ENCODE measurements around the gene FZD1. TPM values are rescaled to one million over a fixed set of nuclear protein-coding genes. Genes with fewer than 3 reads are reported as not detected.

The FZD1 gene
- polyA plus RNA-seq (2013, experiment 1 of 2), result 3.0 TPM
- polyA plus RNA-seq (2013, experiment 2 of 2), result 3.7 TPM

- under 1% methylated on average over 90 of the region's 90 CpGs for WGBS
- peak within 1 kb of the TSS; percentile 43; the same call in 1 of the 2 replicates for H3K27ac ChIP-seq (ENCODE audit: low read depth, low read length)
- H3K4me3 ChIP-seq (ENCODE audit: low read length), result peak within 1 kb of the TSS; percentile 63
- no peaks in the 10 kb centered on the region for H3K36me3 ChIP-seq (ENCODE audit: insufficient read depth, low read length)
- peaks cover 20% of the 10 kb centered on the region for H3K4me1 ChIP-seq (ENCODE audit: insufficient read depth, low read length)
- peak within 1 kb of the TSS; percentile 63 for H3K9ac ChIP-seq (ENCODE audit: low read depth, low read length)
- peaks cover 92% of the 10 kb centered on the region for H3K27me3 ChIP-seq (ENCODE audit: insufficient read depth, low read length)
- no peaks in the 10 kb centered on the region for H3K9me3 ChIP-seq (ENCODE audit: insufficient read depth, low read depth, low read length)
Observed at GRCh38 chr7:91264046-91264923, at the start of gene FZD1. TSS of gene FZD1 (plus strand) at chr7:91264433. CDS start at chr7:91264881, 448 bp downstream.

- Histone ChIP-seq H3K27me3 (ENCODE audit: insufficient read depth, low read length) (no peaks in the 10 kb centered on the region), H3K36me3 (ENCODE audit: insufficient read depth, low read length) (no peaks in the 10 kb centered on the region), H3K4me3 (ENCODE audit: low read length) (no peak overlapping the region), H3K9ac (ENCODE audit: low read depth, low read length) (no peak overlapping the region), H3K27ac (ENCODE audit: low read depth, low read length) (no peak overlapping the region), H3K9me3 (ENCODE audit: insufficient read depth, low read depth, low read length) (no peaks in the 10 kb centered on the region), H3K4me1 (ENCODE audit: insufficient read depth, low read length) (peaks cover 11% of the 10 kb centered on the region)
- WGBS, result 82% methylated on average over 1 of the region's 2 CpGs
Observed at GRCh38 chr7:91226411-91226810, 37.8 kb upstream of the FZD1 start.

GRCh38 chr7:91228327-91228726 lies 35.9 kb upstream of the FZD1 start:
- Histone ChIP-seq H3K27me3 (ENCODE audit: insufficient read depth, low read length) (no peaks in the 10 kb centered on the region), H3K4me1 (ENCODE audit: insufficient read depth, low read length) (peaks cover 11% of the 10 kb centered on the region), H3K27ac (ENCODE audit: low read depth, low read length) (no peak overlapping the region), H3K9ac (ENCODE audit: low read depth, low read length) (no peak overlapping the region), H3K4me3 (ENCODE audit: low read length) (no peak overlapping the region), H3K9me3 (ENCODE audit: insufficient read depth, low read depth, low read length) (no peaks in the 10 kb centered on the region), H3K36me3 (ENCODE audit: insufficient read depth, low read length) (no peaks in the 10 kb centered on the region)
- WGBS, result 95% methylated on average over 2 of the region's 2 CpGs

- no peaks in the 10 kb centered on the region for H3K27me3 ChIP-seq (ENCODE audit: insufficient read depth, low read length)
- H3K36me3 ChIP-seq (ENCODE audit: insufficient read depth, low read length), result no peaks in the 10 kb centered on the region
- H3K4me3 ChIP-seq (ENCODE audit: low read length), result no peak overlapping the region
- H3K9ac ChIP-seq (ENCODE audit: low read depth, low read length), result no peak overlapping the region
- no peak overlapping the region for H3K27ac ChIP-seq (ENCODE audit: low read depth, low read length)
- H3K9me3 ChIP-seq (ENCODE audit: insufficient read depth, low read depth, low read length), result no peaks in the 10 kb centered on the region
- peaks cover 11% of the 10 kb centered on the region for H3K4me1 ChIP-seq (ENCODE audit: insufficient read depth, low read length)
- 81% methylated on average over 2 of the region's 2 CpGs for WGBS
Observed at GRCh38 chr7:91228927-91229558, 35.2 kb upstream of the FZD1 start.

GRCh38 chr7:91230100-91230499 lies 34.1 kb upstream of the FZD1 start:
- Histone ChIP-seq H3K4me3 (ENCODE audit: low read length) (no peak overlapping the region), H3K36me3 (ENCODE audit: insufficient read depth, low read length) (no peaks in the 10 kb centered on the region), H3K27me3 (ENCODE audit: insufficient read depth, low read length) (no peaks in the 10 kb centered on the region), H3K9me3 (ENCODE audit: insufficient read depth, low read depth, low read length) (no peaks in the 10 kb centered on the region), H3K27ac (ENCODE audit: low read depth, low read length) (no peak overlapping the region), H3K9ac (ENCODE audit: low read depth, low read length) (no peak overlapping the region), H3K4me1 (ENCODE audit: insufficient read depth, low read length) (peaks cover 11% of the 10 kb centered on the region)
- 93% methylated on average over 1 of the region's 2 CpGs for WGBS

GRCh38 chr7:91230503-91230902 lies 33.7 kb upstream of the FZD1 start:
- WGBS, result 97% methylated on average over 3 of the region's 3 CpGs
- Histone ChIP-seq H3K9ac (ENCODE audit: low read depth, low read length) (no peak overlapping the region), H3K4me3 (ENCODE audit: low read length) (no peak overlapping the region), H3K4me1 (ENCODE audit: insufficient read depth, low read length) (peaks cover 11% of the 10 kb centered on the region), H3K36me3 (ENCODE audit: insufficient read depth, low read length) (no peaks in the 10 kb centered on the region), H3K9me3 (ENCODE audit: insufficient read depth, low read depth, low read length) (no peaks in the 10 kb centered on the region), H3K27ac (ENCODE audit: low read depth, low read length) (no peak overlapping the region), H3K27me3 (ENCODE audit: insufficient read depth, low read length) (no peaks in the 10 kb centered on the region)

GRCh38 chr7:91233212-91233611 lies 31.0 kb upstream of the FZD1 start:
- Histone ChIP-seq H3K36me3 (ENCODE audit: insufficient read depth, low read length) (no peaks in the 10 kb centered on the region), H3K9ac (ENCODE audit: low read depth, low read length) (no peak overlapping the region), H3K4me1 (ENCODE audit: insufficient read depth, low read length) (peaks cover 10% of the 10 kb centered on the region), H3K27ac (ENCODE audit: low read depth, low read length) (no peak overlapping the region), H3K9me3 (ENCODE audit: insufficient read depth, low read depth, low read length) (no peaks in the 10 kb centered on the region), H3K27me3 (ENCODE audit: insufficient read depth, low read length) (no peaks in the 10 kb centered on the region), H3K4me3 (ENCODE audit: low read length) (no peak overlapping the region)
- WGBS, result 92% methylated on average over 8 of the region's 8 CpGs

GRCh38 chr7:91235211-91235832 lies 28.9 kb upstream of the FZD1 start:
- Histone ChIP-seq H3K4me1 (ENCODE audit: insufficient read depth, low read length) (no peaks in the 10 kb centered on the region), H3K4me3 (ENCODE audit: low read length) (no peak overlapping the region), H3K27ac (ENCODE audit: low read depth, low read length) (no peak overlapping the region), H3K27me3 (ENCODE audit: insufficient read depth, low read length) (no peaks in the 10 kb centered on the region), H3K9me3 (ENCODE audit: insufficient read depth, low read depth, low read length) (no peaks in the 10 kb centered on the region), H3K9ac (ENCODE audit: low read depth, low read length) (no peak overlapping the region), H3K36me3 (ENCODE audit: insufficient read depth, low read length) (no peaks in the 10 kb centered on the region)
- 92% methylated on average over 6 of the region's 6 CpGs for WGBS

GRCh38 chr7:91239171-91239604 lies 25.0 kb upstream of the FZD1 start:
- Histone ChIP-seq H3K9me3 (ENCODE audit: insufficient read depth, low read depth, low read length) (no peaks in the 10 kb centered on the region), H3K9ac (ENCODE audit: low read depth, low read length) (no peak overlapping the region), H3K4me1 (ENCODE audit: insufficient read depth, low read length) (no peaks in the 10 kb centered on the region), H3K27ac (ENCODE audit: low read depth, low read length) (no peak overlapping the region), H3K27me3 (ENCODE audit: insufficient read depth, low read length) (no peaks in the 10 kb centered on the region), H3K36me3 (ENCODE audit: insufficient read depth, low read length) (no peaks in the 10 kb centered on the region), H3K4me3 (ENCODE audit: low read length) (no peak overlapping the region)
- 95% methylated on average over 2 of the region's 2 CpGs for WGBS

GRCh38 chr7:91239772-91240171 lies 24.5 kb upstream of the FZD1 start:
- H3K9ac ChIP-seq (ENCODE audit: low read depth, low read length), result no peak overlapping the region
- H3K4me3 ChIP-seq (ENCODE audit: low read length), result no peak overlapping the region
- 92% methylated on average over 1 of the region's 1 CpG for WGBS
- H3K27ac ChIP-seq (ENCODE audit: low read depth, low read length), result no peak overlapping the region
- no peaks in the 10 kb centered on the region for H3K27me3 ChIP-seq (ENCODE audit: insufficient read depth, low read length)
- no peaks in the 10 kb centered on the region for H3K4me1 ChIP-seq (ENCODE audit: insufficient read depth, low read length)
- no peaks in the 10 kb centered on the region for H3K9me3 ChIP-seq (ENCODE audit: insufficient read depth, low read depth, low read length)
- H3K36me3 ChIP-seq (ENCODE audit: insufficient read depth, low read length), result no peaks in the 10 kb centered on the region

GRCh38 chr7:91240376-91240941 lies 23.8 kb upstream of the FZD1 start:
- H3K27ac ChIP-seq (ENCODE audit: low read depth, low read length), result no peak overlapping the region
- H3K4me3 ChIP-seq (ENCODE audit: low read length), result no peak overlapping the region
- WGBS, result 88% methylated on average over 2 of the region's 2 CpGs
- no peaks in the 10 kb centered on the region for H3K36me3 ChIP-seq (ENCODE audit: insufficient read depth, low read length)
- H3K9ac ChIP-seq (ENCODE audit: low read depth, low read length), result no peak overlapping the region
- no peaks in the 10 kb centered on the region for H3K9me3 ChIP-seq (ENCODE audit: insufficient read depth, low read depth, low read length)
- H3K4me1 ChIP-seq (ENCODE audit: insufficient read depth, low read length), result no peaks in the 10 kb centered on the region
- no peaks in the 10 kb centered on the region for H3K27me3 ChIP-seq (ENCODE audit: insufficient read depth, low read length)
